HG03457 (cell line): ENCODE measurements around the gene SQSTM1.
"Not testable (repeated sequence)": the region's sequence is repeated elsewhere in the genome, so short reads cannot be mapped to it uniquely, and the experiment has no call there.

Experiments used
- ATAC-seq: cut with Tn5 transposase; IDR thresholded peaks from one replicate; pipeline ENCODE4 v1.9.1; 2021; ENCODE audit warnings: moderate number of reproducible peaks; ENCODE audit not compliant: unreplicated experiment

Gene SQSTM1

DNA sequence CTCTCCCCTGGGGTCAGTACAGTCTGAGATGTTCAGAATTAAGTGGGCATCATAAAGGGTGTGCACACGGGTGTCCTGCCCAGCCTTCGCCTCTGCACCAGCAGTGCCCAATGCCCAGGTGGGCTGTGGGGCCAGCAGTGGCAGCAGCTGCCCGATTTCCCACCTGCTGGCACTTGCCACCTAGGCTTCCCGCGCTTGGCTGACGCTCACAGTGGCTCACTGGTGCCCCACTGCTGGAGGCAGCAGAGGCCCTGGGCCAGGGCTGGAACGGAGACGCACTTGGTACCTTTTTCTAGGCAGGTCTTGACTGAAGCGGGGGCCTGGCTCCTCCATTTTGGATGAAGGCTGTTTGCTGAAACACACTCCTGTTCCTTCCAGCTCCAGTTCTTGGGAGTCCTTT is 20.9 kb downstream of the SQSTM1 start:
- no peak for ATAC-seq

DNA sequence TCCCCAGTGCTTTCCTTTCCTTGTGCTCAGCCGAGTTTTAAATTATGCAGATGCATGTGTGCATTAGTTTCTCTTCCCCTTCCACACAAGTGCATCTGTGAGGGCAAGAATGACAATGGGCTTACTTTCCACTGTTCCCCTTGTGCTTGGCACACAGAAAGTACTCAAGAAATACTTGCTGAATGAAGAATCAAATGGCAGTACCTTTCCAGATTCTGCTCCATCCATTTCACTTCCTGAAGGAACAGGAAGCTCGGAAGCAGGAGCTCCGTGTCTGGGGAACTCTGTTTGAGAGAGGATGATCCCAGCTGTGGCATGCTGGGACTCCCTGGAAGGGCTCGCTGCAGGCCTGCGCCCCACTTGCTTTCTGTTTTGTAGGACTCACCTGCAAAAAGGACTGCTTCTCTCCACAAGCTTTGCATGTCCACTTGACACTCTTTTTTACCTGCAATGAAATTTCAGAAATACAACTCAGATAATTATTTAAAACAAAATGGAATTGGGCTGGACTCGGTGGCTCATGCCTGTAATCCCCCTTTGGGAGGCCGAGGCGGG is 32.4 kb downstream of the SQSTM1 start:
- peak; percentile 70 for ATAC-seq

DNA sequence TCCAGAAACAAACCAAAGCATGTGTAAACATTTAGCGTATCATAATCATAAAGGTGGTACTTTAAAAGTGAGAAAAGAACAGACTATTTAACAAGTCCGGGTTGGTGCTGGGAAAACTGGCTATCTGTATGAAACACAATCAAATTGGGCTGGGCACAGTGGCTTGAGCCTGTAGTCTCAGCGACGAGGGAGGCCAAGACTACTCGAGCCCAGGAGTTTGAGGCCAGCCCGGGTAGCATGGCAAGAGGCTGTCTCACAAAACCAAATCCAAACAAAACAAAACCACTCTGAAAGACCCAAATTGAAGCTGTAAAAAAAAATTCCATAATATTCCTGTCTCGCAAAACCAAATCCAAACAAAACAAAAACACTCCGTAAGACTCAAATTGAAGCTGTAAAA is 33.7 kb downstream of the SQSTM1 start:
- no peak for ATAC-seq

DNA sequence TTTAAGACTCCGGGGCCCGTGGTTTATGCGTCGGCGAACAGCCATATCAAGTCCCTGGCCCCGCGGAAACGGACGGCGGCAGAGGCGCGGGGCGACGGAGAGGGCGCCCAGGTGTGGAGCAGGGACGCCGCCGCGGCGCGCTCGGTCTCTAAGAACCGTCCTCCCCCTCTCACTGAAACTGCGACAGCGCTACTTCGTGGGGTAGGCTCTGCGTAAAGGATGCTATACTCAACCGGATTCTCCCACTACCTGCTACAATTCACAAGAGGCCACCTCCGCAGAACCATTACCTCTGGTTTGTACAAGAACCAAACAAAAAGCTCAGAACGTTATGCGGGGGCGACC is 37.5 kb downstream of the SQSTM1 start:
- peak; percentile 30 for ATAC-seq

DNA sequence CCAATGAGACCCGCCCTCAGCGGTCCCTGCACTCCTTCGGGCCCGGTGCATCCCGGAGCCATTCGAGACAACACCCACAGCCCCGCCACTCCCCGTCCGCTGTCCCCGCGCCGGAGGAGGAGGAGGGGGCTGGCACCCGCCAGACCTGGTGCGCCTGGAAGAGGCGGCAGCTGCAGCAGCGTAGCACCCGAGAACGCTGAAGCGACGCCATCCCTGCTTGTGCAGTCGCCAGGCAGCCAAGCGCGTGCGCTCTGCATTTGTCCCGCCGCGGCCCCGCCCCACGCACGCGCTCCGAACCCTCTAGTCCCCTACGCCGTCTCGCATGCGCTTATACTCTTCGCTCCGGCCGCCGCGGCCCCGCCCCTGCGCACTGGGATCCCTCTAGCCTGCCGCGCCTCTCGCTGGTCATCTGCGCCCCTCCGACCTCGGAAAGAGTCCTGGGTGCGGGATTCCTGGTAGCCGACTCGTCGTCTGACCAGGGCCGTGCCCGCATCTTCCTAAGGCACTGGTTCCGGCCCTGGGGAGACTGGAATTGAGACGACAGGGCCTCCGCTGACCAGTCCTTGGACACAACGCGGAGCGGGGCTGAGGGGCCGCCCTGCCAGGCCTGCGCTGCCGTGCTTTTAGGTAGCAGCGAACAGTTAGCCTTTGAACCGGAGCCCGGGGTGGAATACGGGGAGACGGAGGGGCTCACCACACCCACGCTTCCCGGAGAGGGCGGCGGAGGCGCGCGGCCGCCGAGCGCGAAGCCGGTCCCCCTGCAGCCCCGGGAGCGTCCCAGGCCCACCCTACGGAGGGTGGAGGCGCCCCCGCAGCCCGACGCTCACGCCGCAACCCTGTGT is 38.1 kb downstream of the SQSTM1 start, which contains the start of gene MRNIP:
Gene MRNIP, minus strand, starts transcription at position 232 of the 842 bp plus-strand sequence. Its CDS starts 21 bp downstream, at position 211.
- ATAC-seq: peak; percentile 93

DNA sequence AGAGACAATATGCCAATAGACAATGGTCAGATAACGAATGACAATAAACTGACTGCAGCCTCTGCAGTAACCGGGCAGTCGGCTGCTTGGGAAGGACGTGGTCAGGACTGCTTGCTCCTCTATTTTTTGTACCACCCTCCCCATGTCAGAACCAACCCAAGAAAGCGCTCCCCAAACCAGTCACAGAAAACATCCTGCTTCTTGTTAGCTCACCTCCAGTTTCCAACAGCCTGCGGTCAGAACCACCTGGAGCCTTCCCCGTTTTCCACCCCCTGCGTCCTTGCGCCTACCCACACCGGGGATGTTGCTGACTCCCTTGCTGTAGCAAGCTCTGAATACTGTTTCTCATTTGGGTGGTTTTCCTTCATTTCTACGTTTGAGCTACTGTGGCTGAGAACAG is 39.6 kb downstream of the SQSTM1 start:
- no peak for ATAC-seq

DNA sequence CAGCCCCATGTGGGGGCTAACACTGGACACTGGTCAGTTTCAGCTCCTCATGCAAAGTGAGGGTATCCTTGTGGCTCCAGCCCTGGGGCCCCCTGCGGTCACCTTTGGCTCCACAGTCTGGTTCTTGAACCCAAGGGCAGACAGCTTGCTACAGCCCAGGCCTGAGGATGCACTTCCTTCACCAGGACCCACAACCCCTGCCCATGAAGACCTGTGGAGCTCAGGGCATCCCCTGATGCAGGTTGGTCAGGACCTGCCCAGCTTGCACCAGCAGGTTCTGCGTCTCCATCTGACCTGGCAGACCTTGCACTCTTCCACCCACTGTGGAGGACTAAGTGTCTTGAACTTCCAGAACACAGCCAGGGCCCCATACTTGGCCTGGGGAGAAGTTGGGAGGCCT is 41.6 kb downstream of the SQSTM1 start:
- ATAC-seq: no peak

DNA sequence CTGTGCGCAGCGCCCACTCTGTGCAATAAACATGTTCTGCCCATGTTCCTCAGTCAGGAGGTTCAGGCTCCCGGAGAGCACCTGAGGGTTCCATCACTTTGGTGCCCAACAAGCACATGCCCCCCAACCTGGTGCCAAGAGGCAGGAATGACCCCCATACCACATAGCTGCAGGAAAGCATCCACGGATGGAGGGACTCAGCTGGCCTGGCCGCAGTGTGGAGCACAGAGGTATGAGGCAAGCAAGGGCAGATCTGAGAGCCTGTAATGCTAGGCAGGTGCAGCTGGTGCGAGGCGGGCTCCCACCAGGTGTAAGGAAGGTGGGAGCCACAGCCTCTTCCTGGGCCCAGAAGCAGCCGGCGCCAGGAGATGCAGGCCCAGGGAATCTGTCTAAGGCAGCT is 42.2 kb downstream of the SQSTM1 start:
- ATAC-seq: no peak

DNA sequence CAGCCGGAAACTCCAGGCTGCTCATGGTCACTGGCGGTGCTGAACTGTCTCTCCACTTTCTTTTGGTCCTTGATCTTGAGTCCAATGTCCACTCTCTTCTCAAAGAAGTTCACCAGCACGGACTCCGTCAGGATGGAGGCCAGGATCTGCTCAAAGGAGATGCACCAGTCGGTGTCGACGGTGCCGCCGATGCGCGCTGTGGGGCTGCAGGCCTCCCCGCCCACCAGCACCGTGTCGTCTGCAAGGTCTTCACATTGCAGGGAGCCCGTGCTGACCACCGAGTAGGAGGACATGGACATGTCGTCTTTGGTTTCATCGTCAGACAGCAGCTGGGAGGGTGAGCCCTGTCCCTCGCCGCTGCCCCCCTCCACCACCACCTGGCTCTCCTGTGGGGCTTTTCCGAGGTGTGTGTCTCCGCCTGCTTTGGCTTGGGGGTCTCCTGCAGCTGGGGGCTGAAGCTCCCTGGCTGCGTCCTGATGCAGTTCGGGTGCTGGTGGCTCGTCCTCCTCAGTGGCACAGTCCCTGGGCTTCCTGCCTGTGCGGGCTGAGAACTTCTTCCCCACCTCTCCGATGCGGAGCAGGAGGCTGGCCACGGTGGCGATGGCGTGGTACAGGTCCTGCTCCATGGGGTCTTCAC is 42.9 kb downstream of the SQSTM1 start:
- no peak for ATAC-seq

DNA sequence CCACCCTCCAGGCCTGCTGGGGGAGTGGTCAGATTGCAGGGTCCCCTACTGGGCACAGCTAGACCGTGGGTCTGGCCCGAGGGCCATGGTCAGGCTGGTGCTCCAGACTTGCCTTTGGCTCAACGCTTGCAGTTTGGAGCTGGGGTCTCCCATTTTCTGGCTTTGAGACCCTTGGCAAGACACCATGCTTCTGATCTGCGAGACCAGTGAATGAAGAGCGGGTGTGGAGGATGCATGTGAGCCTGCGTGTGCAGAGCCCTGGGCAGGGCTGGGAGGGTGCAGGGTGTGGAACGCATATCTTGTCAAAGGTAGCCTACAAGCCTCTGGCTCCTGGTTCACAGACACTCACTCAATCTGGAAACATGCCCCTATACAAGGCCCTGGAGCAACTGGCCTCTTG is 44.0 kb downstream of the SQSTM1 start:
- no peak for ATAC-seq

DNA sequence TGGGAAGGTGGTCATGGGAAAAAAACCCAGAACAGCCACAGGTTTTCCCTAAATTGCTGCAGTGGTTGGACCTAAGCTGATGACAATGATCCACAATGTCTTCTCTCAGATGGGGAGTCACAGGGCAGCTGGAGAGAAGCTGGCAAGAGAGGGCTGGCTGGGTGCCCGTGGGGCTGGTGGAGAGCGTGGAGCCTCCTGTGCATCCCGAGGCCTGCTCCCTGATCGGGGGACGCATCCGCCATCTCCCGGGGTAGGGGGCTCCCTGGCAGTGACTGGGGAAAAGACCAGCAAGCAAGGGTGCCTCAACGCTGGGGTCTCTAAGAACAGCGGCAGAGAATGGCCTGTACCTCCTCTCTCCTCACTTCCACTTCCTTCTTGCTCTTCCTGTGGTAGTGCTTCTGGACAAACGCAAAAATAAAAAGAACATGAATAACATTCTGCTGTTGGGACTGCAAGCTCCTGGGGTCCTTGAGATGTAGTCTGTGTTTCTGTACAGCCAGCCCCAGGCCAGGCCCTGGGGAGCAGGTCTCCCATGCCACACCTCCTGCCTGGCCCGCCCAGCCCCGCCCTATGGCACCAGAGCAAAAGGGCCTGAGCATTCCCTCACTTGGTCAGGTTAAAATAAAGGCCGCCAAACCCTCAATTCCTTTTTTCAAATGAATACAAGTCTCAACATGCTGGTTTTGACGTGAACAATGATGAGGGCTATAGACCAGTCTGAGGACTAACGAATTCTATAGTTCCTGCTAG is 45.0 kb downstream of the SQSTM1 start:
- no peak for ATAC-seq

DNA sequence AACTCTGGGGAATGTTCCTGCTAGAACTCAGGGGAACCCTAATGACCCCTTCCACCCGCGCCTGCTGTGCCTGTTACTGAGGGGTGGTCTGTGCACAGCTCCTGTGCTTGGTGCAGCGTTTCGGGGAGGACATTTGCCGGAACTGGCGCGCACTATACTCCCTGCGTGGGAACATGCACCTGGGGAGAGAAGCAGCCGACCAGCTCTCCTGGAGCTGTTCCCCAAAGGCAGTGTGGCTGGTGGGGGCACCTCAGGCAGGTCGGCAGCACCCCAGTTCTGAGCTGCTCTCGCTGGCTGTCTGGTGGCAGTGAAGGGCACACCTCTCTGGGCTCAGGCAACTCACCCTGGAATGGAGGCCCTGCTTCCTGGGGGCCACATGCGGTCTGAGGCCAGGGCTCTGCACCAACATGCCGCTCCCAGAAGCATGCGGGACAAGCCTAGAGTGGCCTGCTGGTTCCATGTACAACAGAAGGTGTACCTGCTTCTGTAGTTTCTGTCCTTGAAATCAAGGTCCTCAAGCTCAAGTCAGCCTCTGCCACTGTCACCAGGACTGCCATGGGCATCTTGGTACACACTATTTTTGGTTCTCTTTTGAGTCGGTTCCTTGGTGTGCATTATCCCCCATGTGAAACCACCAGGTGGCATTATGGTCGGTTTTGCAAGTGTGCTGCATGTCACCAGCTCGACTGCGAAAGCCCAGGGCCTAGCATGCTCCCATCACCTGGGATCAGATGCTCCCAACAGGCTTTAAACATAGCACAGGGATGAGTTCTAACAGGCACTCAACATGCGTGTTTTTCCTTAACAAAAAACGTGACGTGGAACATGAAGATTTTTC is 45.8 kb downstream of the SQSTM1 start:
- ATAC-seq: no peak

DNA sequence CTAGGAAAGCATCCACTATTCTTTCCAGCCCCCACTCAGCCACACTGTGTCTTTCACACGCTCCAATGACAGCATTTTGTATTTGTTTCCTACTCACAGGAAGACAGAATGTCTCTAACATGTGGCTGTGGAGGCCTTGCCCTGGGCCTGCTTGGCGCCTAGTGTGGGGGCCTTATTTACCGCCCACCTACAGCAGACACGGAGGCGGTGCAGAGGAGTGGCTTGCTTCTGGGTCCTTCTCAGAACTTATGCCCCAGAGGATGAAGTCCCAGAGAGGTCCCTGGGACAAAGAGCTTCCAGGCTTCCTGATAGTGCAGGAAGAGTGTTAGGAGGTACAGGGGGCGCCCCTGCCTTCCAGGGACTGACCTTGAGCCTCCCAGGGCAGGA is 46.4 kb downstream of the SQSTM1 start:
- no peak for ATAC-seq

DNA sequence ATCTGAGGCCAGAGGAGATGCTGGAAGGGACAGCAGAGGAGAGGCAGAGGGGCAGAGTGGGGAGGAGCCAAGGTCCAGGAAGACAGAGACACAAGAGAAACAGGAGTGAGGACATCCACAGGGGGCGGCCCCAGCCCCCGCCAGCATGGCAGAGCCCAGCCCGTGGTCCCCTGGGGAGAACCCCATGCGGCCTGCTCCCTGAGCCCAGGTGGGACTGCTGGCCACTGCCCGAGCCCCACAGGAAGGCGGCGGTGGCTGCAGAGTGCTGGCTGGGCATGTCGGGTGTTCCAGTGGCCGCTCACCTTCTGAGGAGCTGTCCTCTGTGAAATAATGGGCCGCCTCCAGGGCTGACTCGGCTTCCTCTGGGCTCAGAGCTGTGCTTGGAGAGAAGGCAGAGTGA is 46.8 kb downstream of the SQSTM1 start:
- no peak for ATAC-seq

DNA sequence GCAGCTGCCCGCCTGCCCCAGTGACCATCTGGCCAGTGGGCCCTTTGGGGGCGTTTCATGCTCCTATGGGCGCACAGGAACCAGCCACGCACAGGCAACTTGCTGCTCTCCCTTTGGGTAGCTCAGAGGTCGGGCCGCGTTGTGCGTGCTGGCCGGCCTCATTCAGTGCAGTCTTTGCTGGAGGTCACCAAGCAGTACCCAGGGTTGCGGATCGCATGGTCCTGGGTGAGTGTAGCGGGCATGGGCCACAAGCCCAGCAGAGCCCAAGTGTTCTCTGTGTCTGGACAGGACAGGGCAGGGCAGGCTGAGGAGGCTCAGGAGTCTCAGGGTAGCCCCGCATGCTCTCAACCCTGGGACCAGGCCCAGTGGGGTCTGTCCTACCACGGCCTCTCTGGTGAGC is 47.8 kb downstream of the SQSTM1 start:
- no peak for ATAC-seq

DNA sequence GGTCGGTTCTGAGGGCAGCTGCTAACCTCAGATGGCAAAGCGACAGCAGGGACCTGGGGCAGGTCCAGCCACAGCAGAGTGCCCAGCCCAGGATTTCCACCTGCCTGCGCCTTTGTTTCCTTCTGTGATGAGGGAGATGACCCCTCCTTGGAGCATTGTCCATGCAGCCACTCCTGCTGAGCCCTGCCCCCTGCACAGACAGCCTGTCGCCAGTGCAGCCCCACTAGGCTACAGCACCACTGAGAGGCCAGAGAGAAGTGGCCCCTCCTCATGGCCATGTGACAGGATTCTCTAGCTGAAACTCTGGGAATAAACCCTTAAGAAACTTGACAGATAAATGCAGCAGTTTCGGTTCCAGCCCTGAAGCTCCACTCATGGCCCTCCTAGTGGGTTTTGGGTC is 48.4 kb downstream of the SQSTM1 start:
- ATAC-seq: no peak

DNA sequence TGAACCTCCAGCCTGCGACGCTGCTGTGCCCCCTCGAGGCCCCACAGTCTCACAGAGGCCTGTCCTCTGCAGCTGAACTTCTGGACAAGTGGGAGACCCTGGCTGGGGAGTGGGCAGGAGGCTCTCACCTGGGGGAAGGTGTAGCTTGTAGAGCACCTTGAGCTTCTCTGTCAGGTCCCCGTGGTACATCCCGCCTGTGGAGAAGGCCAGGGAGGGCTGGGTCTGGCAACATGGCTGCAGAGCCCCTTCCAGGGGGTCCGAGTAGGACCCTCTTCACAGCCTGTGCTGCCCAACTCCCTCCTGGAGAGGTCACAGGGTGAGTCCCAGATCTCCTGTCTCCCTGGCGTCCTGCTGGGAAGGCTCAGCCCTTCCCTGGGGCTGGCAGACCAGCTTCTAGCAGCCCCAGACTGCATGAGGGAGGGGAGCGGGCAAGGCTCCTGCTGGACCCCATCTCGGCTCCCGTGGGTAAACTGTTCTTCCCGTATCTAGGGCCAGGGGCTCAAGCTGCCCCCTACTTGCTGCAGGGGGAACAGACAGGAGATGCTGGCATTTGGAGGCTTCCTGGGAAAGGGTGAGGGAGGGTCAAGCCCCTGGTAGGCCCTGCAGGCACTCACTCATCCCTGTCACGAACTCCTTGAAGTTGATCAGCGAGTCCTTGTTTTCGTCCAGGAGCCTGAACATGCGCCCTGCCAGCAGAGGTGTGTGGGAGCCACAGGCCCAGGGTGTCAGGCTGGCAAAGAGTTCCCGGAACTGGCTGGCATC is 49.1 kb downstream of the SQSTM1 start:
- no peak for ATAC-seq

DNA sequence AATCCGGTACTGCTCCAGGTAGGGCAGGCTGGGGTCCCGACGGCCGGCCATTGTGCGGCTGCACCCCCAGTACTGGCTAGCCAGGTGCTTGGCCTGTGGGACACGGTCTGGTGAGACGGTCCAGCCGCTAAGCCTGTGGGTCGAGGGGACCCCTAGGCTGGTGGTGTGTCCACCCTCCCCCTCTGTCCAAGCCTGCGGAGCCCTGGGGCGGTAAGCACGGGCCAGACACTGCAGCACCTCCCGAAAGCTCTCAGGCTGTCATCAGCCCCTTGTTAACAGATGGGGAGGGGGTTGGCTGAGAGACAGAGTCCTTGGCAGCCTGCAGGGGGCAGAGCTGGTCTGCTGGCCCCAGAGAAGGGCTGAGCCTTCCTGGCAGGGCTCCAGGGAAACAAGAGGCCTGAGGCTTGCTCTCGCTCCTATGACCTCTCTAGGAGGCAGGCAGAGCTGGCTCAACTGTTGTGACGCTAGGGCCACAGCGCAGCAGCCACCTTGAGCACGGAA is 49.7 kb downstream of the SQSTM1 start:
- ATAC-seq: no peak

DNA sequence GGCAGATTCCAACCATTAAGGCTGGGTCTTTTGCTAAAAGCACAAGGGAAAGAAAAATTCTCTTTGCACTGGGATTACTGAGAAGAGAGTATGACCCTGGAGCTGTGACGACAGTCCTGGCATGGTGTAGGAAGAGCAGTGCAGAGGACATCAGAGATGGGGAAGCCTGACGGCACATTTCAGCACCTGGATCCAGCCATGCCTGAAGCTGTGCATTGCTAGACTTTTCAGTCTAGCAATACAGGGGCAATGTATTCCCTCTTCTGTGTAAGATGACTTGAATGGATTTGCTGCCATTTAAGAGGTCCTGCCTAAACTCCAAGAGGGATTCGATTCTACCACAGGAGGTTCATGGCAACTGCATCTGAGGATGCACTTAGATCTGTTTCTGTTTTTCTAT is 50.2 kb downstream of the SQSTM1 start:
- ATAC-seq: no peak

DNA sequence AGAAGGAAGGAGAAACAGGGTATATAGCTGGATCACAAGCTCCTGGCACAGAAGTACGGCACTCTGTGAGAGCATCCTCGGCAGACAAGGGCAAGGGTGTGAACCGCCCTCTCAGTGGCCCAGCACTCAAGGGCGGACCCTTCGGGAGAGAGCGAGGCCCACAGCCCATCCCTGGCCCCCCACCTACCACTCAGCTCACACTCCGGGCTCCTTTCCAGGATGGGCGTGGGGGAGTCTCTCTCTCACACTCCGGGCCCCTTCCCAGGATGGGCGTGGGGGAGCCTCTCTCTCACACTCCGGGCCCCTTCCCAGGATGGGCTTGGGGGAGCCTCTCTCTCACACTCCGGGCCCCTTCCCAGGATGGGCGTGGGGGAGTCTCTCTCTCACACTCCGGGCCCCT is 50.8 kb downstream of the SQSTM1 start:
- not testable (repeated sequence) for ATAC-seq
